Measurements from ENCODE around the gene ZFYVE21.

ZFYVE21 gene

GRCh38 chr14:103721334-103722120 lies 5.9 kb downstream of the ZFYVE21 start:
- TF ChIP-seq, protein P1, sequence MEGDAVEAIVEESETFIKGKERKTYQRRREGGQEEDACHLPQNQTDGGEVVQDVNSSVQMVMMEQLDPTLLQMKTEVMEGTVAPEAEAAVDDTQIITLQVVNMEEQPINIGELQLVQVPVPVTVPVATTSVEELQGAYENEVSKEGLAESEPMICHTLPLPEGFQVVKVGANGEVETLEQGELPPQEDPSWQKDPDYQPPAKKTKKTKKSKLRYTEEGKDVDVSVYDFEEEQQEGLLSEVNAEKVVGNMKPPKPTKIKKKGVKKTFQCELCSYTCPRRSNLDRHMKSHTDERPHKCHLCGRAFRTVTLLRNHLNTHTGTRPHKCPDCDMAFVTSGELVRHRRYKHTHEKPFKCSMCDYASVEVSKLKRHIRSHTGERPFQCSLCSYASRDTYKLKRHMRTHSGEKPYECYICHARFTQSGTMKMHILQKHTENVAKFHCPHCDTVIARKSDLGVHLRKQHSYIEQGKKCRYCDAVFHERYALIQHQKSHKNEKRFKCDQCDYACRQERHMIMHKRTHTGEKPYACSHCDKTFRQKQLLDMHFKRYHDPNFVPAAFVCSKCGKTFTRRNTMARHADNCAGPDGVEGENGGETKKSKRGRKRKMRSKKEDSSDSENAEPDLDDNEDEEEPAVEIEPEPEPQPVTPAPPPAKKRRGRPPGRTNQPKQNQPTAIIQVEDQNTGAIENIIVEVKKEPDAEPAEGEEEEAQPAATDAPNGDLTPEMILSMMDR (IDR thresholded peaks at IDR 0.05; ENCODE audit: insufficient read depth, low read length, poor library complexity, severe bottlenecking) = no peak
- no peak for DNase-seq (ENCODE audit: extremely low read depth, insufficient read length)
- H3K27me3 ChIP-seq (replicated peaks; ENCODE audit: control insufficient read depth, insufficient read depth, low read length) = no peaks in the 10 kb centered on the region
- no peak overlapping the region for H3K4me3 ChIP-seq (replicated peaks; ENCODE audit: low read depth, low read length)
- peaks cover 2% of the 10 kb centered on the region for H3K36me3 ChIP-seq (ENCODE audit: control insufficient read depth, insufficient read depth, low read length)

GRCh38 chr14:103723748-103724081 lies 8.1 kb downstream of the ZFYVE21 start:
- no peak for DNase-seq (ENCODE audit: extremely low read depth, insufficient read length)
- TF ChIP-seq, protein P1 (IDR thresholded peaks at IDR 0.05; ENCODE audit: insufficient read depth, low read length, poor library complexity, severe bottlenecking) = no peak
- Histone ChIP-seq H3K27me3 (replicated peaks; ENCODE audit: control insufficient read depth, insufficient read depth, low read length) (no peaks in the 10 kb centered on the region), H3K4me3 (replicated peaks; ENCODE audit: low read depth, low read length) (no peak overlapping the region), H3K36me3 (ENCODE audit: control insufficient read depth, insufficient read depth, low read length) (peaks cover 2% of the 10 kb centered on the region)

DNA sequence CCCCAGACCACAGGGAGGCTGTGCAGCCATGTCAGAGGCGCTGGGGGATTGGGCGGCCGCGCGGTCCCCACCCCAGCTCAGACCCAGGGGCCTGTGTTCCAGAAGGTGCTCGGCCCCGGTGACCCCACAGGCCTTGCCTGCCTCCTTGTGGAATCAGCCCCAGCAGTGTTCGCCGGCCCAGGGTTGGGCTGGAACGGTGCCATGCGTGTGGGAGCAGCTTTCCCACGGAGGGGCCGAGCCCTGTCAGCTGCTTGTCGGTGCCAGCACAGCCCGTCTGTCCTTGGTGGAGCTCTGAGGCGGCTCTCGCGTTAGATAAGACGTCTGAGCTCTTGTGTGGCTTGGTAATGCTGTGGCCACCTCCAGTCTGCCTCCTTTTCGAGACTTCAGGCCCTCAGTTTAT lies 8.5 kb downstream of the ZFYVE21 start:
- DNase-seq (ENCODE audit: extremely low read depth, insufficient read length) = no peak
- TF ChIP-seq, protein P1 (IDR thresholded peaks at IDR 0.05; ENCODE audit: insufficient read depth, low read length, poor library complexity, severe bottlenecking) = no peak
- no peaks in the 10 kb centered on the region for H3K27me3 ChIP-seq (replicated peaks; ENCODE audit: control insufficient read depth, insufficient read depth, low read length)
- no peak overlapping the region for H3K4me3 ChIP-seq (replicated peaks; ENCODE audit: low read depth, low read length)
- H3K36me3 ChIP-seq (ENCODE audit: control insufficient read depth, insufficient read depth, low read length) = peaks cover 2% of the 10 kb centered on the region

GRCh38 chr14:103725001-103725682 lies 9.5 kb downstream of the ZFYVE21 start:
- DNase-seq (ENCODE audit: extremely low read depth, insufficient read length) = no peak
- H3K27me3 ChIP-seq (replicated peaks; ENCODE audit: control insufficient read depth, insufficient read depth, low read length) = no peaks in the 10 kb centered on the region
- H3K36me3 ChIP-seq (ENCODE audit: control insufficient read depth, insufficient read depth, low read length) = peaks cover 4% of the 10 kb centered on the region
- TF ChIP-seq, protein P1 (IDR thresholded peaks at IDR 0.05; ENCODE audit: insufficient read depth, low read length, poor library complexity, severe bottlenecking) = no peak
- no peak overlapping the region for H3K4me3 ChIP-seq (replicated peaks; ENCODE audit: low read depth, low read length)

DNA sequence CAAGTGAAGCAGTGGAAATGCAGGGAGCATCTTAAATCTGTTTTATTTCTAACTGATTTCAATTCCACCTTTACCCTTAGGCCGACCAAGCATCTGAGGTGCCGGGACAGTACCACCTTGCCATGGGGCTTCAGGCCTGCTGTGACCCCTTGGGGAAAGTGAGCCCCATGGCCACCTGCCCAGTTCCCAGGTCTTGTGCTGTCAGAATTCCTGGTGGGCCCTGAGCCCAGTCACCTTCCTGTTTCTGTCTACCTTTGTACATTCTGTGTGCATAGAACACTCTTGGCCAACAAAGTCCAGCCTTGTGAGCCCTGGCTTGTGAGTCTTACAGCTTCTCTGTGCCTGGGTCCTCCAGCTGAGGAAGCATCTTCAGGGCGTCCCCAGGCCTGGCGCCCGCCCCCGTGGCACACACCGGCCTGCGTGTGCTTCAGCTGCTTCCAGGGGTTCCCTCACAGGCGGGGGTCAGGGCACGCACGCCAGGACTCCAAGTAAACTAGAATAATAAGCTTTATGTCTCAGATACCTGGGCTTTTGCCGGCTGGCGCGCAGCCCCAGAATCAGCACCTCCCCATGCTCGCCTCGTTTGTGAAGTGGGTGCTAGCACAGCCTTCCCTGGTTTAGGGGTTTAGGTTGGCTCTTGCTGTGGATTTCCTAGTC lies 10.3 kb downstream of the ZFYVE21 start:
- Histone ChIP-seq H3K27me3 (replicated peaks; ENCODE audit: control insufficient read depth, insufficient read depth, low read length) (no peaks in the 10 kb centered on the region), H3K4me3 (replicated peaks; ENCODE audit: low read depth, low read length) (no peak overlapping the region), H3K36me3 (ENCODE audit: control insufficient read depth, insufficient read depth, low read length) (peaks cover 5% of the 10 kb centered on the region)
- TF ChIP-seq, protein P1 (IDR thresholded peaks at IDR 0.05; ENCODE audit: insufficient read depth, low read length, poor library complexity, severe bottlenecking) = no peak
- no peak for DNase-seq (ENCODE audit: extremely low read depth, insufficient read length)
